HG03108 (cell line): ENCODE measurements around the gene HPS4.
A peak's percentile ranks its signal among the peaks of the same experiment; 100 is the strongest.
"Not testable (repeated sequence)": the region's sequence is repeated elsewhere in the genome, so short reads cannot be mapped to it uniquely, and the experiment has no call there.

Experiments used
- ATAC-seq: cut with Tn5 transposase; IDR thresholded peaks from one replicate; pipeline ENCODE4 v1.9.1; 2021; ENCODE audit warnings: moderate library complexity; ENCODE audit not compliant: unreplicated experiment

Gene HPS4

DNA sequence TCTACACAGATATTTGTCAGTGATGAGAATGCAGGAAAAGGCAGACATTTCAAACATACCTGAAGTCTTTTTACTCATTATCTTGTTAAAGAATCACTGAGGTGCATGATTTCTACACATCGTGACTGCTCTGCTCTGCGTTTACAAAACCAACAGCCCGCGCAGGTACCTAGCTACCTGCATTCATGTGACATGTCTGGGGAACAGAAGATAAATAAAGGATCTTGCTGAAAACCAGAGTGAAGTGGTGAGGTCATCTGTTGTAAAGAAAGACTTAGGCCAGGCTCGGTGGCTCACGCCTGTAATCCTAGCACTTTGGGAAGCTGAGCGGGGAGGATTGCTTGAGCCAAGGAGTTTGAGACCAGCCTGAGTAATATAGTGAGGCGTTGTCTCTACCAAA is 38.8 kb downstream of the HPS4 start:
- ATAC-seq, result no peak

- no peak for ATAC-seq
Observed at GRCh38 chr22:26443901-26444690, 39.5 kb downstream of the HPS4 start.

DNA sequence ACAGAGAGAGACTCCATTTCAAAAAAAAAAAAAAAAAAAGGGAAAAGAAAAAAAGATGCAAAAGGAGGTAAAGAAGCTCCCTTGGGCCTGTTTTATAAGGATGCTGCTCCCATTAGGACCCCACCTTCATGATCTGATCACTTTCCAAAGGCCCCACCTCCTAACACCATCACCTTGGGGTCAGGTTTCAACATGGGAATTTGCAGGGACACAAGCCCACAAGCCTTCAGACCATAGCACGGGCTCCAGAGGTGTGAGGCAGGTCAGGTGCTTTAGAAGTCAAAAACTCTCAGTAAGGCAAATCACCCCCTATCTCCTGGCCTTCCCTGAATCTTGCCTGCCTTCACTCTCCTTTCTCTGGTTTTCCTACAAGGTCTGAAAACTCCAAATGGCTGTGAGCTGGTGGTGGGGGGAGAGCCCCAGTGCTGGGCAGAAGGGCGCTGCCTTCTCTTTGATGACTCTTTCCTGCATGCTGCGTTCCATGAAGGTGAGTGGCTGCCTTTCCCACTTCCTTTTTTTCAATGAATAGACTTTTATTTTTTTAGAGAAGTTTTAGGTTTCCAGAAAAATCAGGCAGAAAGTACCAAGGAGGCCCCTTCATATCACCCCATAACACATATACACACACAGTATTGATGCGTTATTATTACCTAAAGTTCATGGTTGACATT is 41.4 kb downstream of the HPS4 start:
- ATAC-seq, result no peak

DNA sequence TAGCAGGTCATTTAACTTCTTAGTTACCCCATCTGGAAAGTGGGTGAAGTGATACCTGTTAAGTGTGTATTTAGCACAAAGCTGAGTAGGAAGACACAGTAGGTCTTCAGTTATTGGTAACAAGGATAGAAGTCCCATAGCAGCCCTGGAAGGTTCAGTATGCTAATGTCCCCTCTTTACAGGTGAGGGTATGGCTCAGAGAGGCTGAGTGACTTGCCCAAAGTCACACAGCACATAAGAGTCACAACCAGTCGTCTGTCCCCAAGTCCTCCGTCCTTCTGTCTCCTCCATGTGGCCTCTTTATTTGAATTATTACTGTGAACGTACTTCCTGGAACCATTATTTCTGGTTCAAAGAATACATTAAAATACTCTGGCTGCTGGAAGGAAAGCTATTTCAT is 44.0 kb downstream of the HPS4 start:
- ATAC-seq, result no peak

DNA sequence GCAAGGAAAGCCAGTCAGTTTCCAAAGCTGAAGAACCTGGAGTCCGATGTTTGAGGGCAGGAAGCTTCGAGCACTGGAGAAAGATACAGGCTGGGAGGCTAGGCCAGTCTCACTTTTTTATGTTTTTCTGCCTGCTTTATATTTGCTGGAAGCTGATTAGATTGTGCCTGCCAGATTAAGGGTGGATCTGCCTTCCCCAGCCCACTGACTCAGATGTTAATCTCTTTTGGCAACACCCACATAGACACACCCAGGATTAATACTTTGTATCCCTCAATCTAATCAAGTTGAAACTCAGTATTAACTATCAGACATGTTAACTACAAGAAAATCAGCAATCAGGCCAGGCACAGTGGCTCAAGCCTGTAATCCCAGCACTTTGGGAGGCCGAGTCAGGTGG is 44.8 kb downstream of the HPS4 start:
- not testable (repeated sequence) for ATAC-seq

DNA sequence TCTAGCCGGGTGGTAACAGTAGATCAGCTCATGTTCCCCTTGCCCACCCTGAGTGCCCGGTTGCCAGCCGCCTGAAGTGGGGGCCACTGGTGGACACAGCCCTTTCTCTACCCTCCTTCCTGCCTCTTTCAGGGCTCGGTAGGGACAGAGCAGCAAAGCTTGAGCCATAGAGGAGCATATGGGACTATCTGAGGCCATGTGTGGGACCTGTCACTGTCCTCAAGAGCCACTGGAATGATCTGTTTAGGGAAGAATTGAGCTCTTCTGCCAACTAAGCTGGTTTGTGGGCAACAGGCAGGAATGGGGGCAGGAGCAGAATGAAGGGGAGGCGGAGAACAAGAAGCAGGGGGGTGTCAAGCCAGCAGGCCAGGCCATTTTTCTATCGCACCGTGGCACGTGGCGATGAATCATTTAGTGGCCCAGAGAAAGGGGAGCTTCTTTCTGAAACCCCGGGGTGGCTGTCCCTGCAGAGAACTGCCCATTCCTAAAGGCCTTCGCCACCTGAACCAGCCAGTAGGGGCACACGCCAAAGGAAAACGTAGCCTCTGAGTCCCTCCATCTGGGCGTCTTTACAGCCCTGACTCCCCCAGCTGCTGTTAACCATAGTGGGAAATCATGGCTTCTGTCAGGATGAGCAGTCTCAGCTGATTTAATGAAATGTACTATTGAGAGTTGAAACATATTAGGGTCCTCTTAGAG is 45.7 kb downstream of the HPS4 start:
- ATAC-seq, result no peak

DNA sequence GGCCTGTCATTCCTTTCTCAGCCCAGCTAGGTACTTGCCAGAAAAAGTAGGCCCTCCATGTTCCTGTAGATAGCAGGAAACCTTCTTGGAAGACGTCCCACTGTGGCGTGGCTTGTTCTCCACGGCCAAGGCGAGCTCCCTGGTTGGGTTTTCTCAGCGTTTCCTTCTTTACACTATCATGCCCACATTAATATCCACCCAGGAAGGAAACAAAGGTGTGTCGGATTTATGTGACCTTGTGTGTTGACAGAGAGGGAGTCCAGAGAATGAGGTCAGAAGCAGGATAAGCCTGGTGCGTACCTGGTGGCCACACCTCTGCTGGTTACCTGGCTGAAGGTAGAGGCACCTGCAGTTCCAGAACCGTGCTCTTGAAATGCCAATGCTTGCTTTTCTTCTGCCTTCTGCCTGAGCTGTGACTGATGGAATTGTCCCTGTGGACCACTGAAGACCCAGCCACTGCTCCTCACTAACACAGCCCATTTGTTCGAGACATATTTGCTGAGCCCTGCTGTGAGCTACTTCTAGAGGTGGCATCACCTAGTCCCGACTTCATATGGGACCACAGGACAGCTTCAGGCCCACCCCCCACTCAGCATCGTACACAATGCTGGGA is 46.6 kb downstream of the HPS4 start:
- ATAC-seq, result no peak

GRCh38 chr22:26435327-26436093 is 48.1 kb downstream of the HPS4 start:
- no peak for ATAC-seq

- ATAC-seq, result no peak
Observed at GRCh38 chr22:26433805-26434204, 49.8 kb downstream of the HPS4 start.

GRCh38 chr22:26432619-26433311 is 50.8 kb downstream of the HPS4 start:
- no peak for ATAC-seq

DNA sequence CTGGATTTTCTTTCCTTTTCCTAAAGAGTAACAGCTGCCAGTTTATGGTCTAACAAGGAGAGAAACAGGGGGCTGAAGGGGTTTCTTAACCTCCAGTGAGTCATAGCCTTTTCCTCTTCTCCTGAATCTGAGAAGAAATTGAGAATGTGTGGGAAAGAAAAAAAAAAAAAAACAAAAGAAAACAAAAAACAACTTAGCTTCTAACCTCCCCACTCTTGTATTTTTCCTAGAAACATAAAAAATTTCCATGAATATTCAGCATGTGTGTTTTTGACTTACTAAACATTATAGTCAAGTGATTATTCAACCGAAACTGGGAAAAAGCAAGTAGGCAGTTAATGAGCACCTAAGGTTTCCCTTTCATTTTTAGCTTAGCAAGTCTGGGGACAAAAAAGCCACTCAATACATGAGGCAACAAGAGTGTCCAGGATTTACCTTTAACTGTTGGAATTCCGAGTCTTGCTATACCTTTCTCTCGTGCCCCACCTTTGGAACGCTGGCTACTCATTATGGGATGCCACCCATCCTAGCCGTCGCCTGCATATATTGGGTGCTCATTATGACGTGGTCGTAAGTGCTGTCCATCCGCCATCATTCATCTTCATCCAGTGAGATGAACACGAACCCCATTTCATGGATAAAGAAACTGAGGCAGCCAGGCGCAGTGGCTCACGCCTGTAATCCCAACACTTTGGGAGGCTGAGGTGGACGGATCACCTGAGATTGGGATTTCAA is 52.2 kb downstream of the HPS4 start:
- no peak for ATAC-seq

GRCh38 chr22:26430600-26430999 is 53.0 kb downstream of the HPS4 start:
- no peak for ATAC-seq

GRCh38 chr22:26429458-26430286 is 53.9 kb downstream of the HPS4 start:
- ATAC-seq, result peak; percentile 15

DNA sequence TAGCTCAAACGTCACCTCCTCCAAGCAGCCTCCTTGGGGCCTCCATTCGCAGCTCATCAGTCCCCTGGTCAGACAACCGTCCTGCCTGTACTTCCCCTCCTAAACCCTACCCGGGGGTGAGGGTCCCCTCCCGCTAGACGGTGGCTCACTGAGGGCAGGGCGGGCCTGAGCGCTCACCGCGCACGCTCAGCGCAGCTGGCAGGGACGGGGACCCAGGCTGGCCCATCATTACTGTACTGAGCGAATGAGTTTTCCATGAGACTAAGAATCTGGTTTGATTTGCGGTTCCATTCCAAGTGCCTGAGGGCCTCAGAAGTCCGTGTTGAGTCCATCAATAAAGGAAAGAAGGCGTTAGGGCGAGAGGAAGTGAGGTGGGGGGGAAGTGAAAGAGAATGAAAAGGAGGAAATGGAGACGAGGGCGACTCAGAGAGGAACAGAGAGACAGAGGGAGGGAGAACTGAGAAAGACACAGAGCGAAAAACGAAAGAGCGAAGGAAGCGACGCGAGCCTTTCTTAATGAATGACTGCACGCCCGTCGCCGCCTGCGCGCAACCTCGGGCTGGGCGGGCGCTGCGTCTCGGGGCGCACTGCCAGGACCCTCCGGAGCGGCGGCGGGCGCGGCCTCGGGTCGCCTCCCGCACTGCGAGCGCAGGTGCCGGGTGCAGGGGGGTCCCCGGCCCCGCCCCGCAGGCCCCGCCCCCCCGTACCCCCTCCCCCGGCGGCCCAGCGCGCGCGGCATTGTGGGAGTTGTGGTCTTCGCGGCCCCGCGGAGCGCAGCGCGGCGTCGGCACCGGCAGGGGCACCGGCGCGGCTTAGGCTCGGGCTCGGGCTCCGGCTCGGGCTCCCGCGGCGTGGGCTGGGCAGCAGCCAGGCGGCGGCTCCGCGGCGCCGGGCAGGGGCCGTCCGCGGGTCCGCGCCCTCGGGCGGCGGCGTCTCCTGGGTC is 54.8 kb downstream of the HPS4 start, which contains the start of gene ASPHD2:
ASPHD2 (plus strand) TSS at position 746 of the 943 bp plus-strand sequence. CDS start 4,356 bp downstream, outside the sequence.
- peak; percentile 62 for ATAC-seq

- no peak for ATAC-seq
Observed at GRCh38 chr22:26426924-26427323, 56.7 kb downstream of the HPS4 start.

DNA sequence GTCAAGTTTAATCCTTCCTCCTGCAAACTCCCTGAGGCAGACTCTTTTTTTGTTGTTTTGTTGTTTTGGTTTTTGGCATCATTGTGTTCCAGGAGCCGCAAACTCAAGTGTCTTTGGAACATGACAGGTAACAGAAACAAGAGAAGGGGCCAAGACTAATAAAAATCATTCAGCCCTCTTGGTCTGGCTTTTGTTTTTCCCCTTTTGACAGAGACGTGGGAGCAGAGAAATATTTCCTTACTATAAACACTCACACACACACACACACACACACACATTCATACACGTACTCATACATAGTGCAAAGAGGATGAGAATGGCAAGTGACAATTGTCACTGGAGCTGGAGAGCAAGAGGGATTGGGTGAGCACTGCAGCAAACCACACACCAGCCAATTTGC is 65.0 kb downstream of the HPS4 start:
- no peak for ATAC-seq

- no peak for ATAC-seq
Observed at GRCh38 chr22:26417406-26417805, 66.2 kb downstream of the HPS4 start.
